ENCODE data around the gene AFF4. TPM values are rescaled to one million over a fixed set of nuclear protein-coding genes. Genes with fewer than 3 reads are reported as not detected.

Gene AFF4
- total RNA-seq, 1 experiment from 2014 or later = 38.6 TPM

GRCh38 chr5:132830436-132831094 is 132.9 kb downstream of the AFF4 start, which contains the start of gene SHROOM1:
Gene SHROOM1, minus strand, starts transcription at chr5:132830647. Its CDS starts 4,507 bp downstream, at chr5:132826140.
- peaks cover 6% of the 10 kb centered on the region; the same call in 1 of the 2 replicates for H3K79me2 ChIP-seq (ENCODE audit: insufficient read depth, low read length)
- H3K9ac ChIP-seq (ENCODE audit: low read length) = peak within 1 kb of the TSS; percentile 79
- no TSS peak for BruUV-seq (replicated peaks)
- peak within 1 kb of the TSS; percentile 65 to 73 for H3K4me3 ChIP-seq (replicated peaks in 1 of 2; ENCODE audit: low read depth in 1 of 2, low read length in 2 of 2)
- CTCF ChIA-PET = interaction anchor here (1.3 to 3.9 kb wide), 3 partner anchors 10 to 34 kb away, joined by 3 to 31 read pairs (median 5); no protein-coding TSS in a partner anchor
- DNase-seq (ENCODE audit: low read depth, low spot score) = peak; percentile 44
- H2AFZ ChIP-seq (ENCODE audit: low read depth, low read length, poor library complexity, severe bottlenecking) = no peak within 1 kb of the TSS
- H3K36me3 ChIP-seq (ENCODE audit: control insufficient read depth in 1 of 2, insufficient read depth in 2 of 2, low read length in 2 of 2) = no peaks in the 10 kb centered on the region
- H3K9me3 ChIP-seq (ENCODE audit: control insufficient read depth in 1 of 2, insufficient read depth in 1 of 2, low read depth in 1 of 2, low read length in 2 of 2) = no peaks in the 10 kb centered on the region
- H3K4me1 ChIP-seq (ENCODE audit: control insufficient read depth in 1 of 2, insufficient read depth in 2 of 2, low read length in 2 of 2) = peaks cover 12 to 19% of the 10 kb centered on the region in 2 experiments; a peak in 3 of 4 replicates
- TF ChIP-seq FOSL1 (IDR thresholded peaks at IDR 0.05; ENCODE audit: low read depth) (no peak), TCF7L2 (IDR thresholded peaks at IDR 0.05; ENCODE audit: borderline replicate concordance, extremely low read depth, insufficient read depth, insufficient read length) (peak; percentile 91), ZNF274 (IDR thresholded peaks at IDR 0.05; ENCODE audit: low read depth, low read length) (no peak), SIN3A (IDR thresholded peaks at IDR 0.05; ENCODE audit: low read depth) (0 out of 2 replicates have a peak, but pooled peaks have one; percentile 44), ZFX (IDR thresholded peaks at IDR 0.05) (peak; percentile 93), ZBTB33 (IDR thresholded peaks at IDR 0.05; ENCODE audit: extremely low read depth, insufficient replicate concordance, low read length) (peak; percentile 9), YY1 (IDR thresholded peaks at IDR 0.05; ENCODE audit: extremely low read depth, insufficient replicate concordance, low read depth, low read length) (peak; percentile 32), CBX3 (IDR thresholded peaks at IDR 0.05; ENCODE audit: low read depth) (no peak), POLR2AphosphoS5 (IDR thresholded peaks at IDR 0.05; ENCODE audit: low read depth, low read length) (peak; percentile 75), POLR2A (IDR thresholded peaks at IDR 0.05; ENCODE audit: borderline replicate concordance, extremely low read depth, insufficient read depth, insufficient read length) (peak; percentile 41), EGR1 (IDR thresholded peaks at IDR 0.05; ENCODE audit: low read depth) (peak; percentile 98)
- TF ChIP-seq, protein P1, sequence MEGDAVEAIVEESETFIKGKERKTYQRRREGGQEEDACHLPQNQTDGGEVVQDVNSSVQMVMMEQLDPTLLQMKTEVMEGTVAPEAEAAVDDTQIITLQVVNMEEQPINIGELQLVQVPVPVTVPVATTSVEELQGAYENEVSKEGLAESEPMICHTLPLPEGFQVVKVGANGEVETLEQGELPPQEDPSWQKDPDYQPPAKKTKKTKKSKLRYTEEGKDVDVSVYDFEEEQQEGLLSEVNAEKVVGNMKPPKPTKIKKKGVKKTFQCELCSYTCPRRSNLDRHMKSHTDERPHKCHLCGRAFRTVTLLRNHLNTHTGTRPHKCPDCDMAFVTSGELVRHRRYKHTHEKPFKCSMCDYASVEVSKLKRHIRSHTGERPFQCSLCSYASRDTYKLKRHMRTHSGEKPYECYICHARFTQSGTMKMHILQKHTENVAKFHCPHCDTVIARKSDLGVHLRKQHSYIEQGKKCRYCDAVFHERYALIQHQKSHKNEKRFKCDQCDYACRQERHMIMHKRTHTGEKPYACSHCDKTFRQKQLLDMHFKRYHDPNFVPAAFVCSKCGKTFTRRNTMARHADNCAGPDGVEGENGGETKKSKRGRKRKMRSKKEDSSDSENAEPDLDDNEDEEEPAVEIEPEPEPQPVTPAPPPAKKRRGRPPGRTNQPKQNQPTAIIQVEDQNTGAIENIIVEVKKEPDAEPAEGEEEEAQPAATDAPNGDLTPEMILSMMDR (IDR thresholded peaks at IDR 0.05 in 2 of 3, conservative IDR thresholded peaks at IDR 0.05 in 1 of 3; ENCODE audit: borderline replicate concordance in 1 of 3, insufficient read depth in 1 of 3, low read depth in 2 of 3, low read length in 2 of 3) = no peak
- peak within 1 kb of the TSS; percentile 93 for H3K4me2 ChIP-seq (ENCODE audit: low read length)
- intact Hi-C loops (cut with micrococcal nuclease) = loop anchor here (1.0 kb wide), 1 partner anchor 53 kb away; no protein-coding TSS in a partner anchor
- POLR2A ChIA-PET = interaction anchor here (1.7 kb wide), 1 partner anchor 35 kb away, joined by 5 read pairs; the partner anchor contains the start of genes GDF9 and UQCRQ
- no peaks in the 10 kb centered on the region for H3K27me3 ChIP-seq (ENCODE audit: insufficient read depth, low read length)
- H4K20me1 ChIP-seq (ENCODE audit: insufficient read depth) = no peaks in the 10 kb centered on the region
- peak; percentile 86 for ATAC-seq
- RAD21 ChIA-PET (ENCODE audit: low non-redundant PET in 1 of 2, low total read pairs in 2 of 2, uncharacterized antibody in 2 of 2, unreplicated experiment in 2 of 2) = interaction anchor here in 1 of 2 experiments (0.7 kb wide), 1 partner anchor 27 kb away, joined by 4 read pairs; no protein-coding TSS in a partner anchor
- no peaks in the 10 kb centered on the region for H3K9me2 ChIP-seq (ENCODE audit: insufficient read depth)
- H3K27ac ChIP-seq (ENCODE audit: low read depth, low read length) = peak within 1 kb of the TSS; percentile 75
